K562 (cell line): ENCODE data around the gene LRRC38. TPM values are rescaled to one million over a fixed set of nuclear protein-coding genes. Genes with fewer than 3 reads are reported as not detected.

Experiments used
- BRF1 ChIP-seq: IDR thresholded peaks from 3 replicates; pipeline ENCODE4 v1.6.1; 2011; ENCODE audit warnings: borderline replicate concordance, mild to moderate bottlenecking; ENCODE audit not compliant: insufficient read length; ENCODE audit errors: extremely low read depth
- MAFG ChIP-seq: fragments of 450-650 bp; conservative IDR thresholded peaks from 2 replicates; pipeline ENCODE4 v1.6.1; 2016; ENCODE audit warnings: missing genetic modification characterization, missing compliant biosample characterization
- ZNF175 ChIP-seq: fragments of 200-800 bp; sonication (Bioruptor generic); IDR thresholded peaks from 2 replicates; pipeline ENCODE4 v1.6.1; 2016; ENCODE audit warnings: low read depth, mild to moderate bottlenecking, missing genetic modification characterization, missing compliant biosample characterization
- ZSCAN32 ChIP-seq: fragments of 450-650 bp; formaldehyde crosslinking; IDR thresholded peaks from 2 replicates; pipeline ENCODE4 v1.4.0; 2020; ENCODE audit warnings: mild to moderate bottlenecking, moderate library complexity
- polyA plus RNA-seq, 8 experiments: library from polyadenylated mRNA; depleted of rRNA in 4 of 8; stranded (reverse) in 5 of 8; unstranded in 3 of 8; fragments of >200 nt; fragmentation: Nextera tagmentation in 2 of 8; fragmentation: Illumina TruSeq in 1 of 8; extraction: Ambion mirVana in 2 of 8; extraction: Trizol in 1 of 8; gene quantifications; 2 replicates each; pipeline versions ENCODE4 v1.2.1 to v1.2.3, GENCODE V29; 2011 to 2014; ENCODE audit warnings: inconsistent platforms in 1 of 8, missing spikeins in 1 of 8
- total RNA-seq, 7 experiments: library from RNA; depleted of rRNA in 6 of 7; stranded (reverse); fragments of >200 nt in 6 of 7; fragmentation: Illumina TruSeq in 2 of 7; extraction: Trizol in 2 of 7; gene quantifications; 2 replicates each; pipeline versions ENCODE4 v1.2.1 to v1.2.3, GENCODE V29; 2011 to 2021; ENCODE audit warnings: low replicate concordance in 1 of 7
- TF ChIP-seq, protein P1 (sequence below), 2 experiments: fragments of 450-650 bp in 1 of 2; sonication (generic) in 1 of 2; formaldehyde crosslinking; conservative IDR thresholded peaks; 2 replicates each; pipeline versions ENCODE4 v1.4.0 to v1.8.1; 2020 to 2022; ENCODE audit warnings: mild to moderate bottlenecking in 1 of 2, missing genetic modification reagents in 1 of 2
- TF ChIP-seq, protein P2 (sequence below): fragments of 250-450 bp; sonication (Bioruptor Pico); IDR thresholded peaks from 2 replicates; pipeline ENCODE4 v1.8.0; 2022; ENCODE audit warnings: inconsistent platforms
- TF ChIP-seq, protein P3 (sequence below): sonication (generic); formaldehyde crosslinking; IDR thresholded peaks from 2 replicates; pipeline ENCODE4 v1.8.0; 2023; ENCODE audit warnings: mild to moderate bottlenecking, missing genetic modification reagents

Gene LRRC38
- total and polyA plus RNA-seq, 9 of the 15 experiments (the other 6 are each of a cell fraction or from before 2014, with no cell fraction given), result not detected

DNA sequence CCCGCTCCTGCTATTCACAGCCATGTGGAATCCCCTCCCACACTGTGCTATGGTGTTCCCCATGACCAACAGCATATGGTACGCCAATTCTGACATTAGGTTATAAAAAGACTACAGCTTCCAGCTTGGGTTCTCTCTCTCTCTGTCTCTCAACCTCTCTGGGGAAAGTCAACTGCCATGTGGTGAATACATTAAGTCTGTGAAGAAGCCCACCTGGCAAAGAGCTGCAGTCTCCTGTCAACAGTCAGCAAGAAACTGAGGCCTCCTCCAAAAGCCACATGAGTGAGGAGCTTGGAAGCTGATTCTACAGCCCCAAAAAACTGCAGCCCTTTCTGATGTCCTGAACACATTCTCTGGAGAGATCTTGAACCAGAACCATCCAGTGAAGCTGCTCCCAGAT is 25.0 kb upstream of the LRRC38 start (continued):
- TF ChIP-seq, protein P1, sequence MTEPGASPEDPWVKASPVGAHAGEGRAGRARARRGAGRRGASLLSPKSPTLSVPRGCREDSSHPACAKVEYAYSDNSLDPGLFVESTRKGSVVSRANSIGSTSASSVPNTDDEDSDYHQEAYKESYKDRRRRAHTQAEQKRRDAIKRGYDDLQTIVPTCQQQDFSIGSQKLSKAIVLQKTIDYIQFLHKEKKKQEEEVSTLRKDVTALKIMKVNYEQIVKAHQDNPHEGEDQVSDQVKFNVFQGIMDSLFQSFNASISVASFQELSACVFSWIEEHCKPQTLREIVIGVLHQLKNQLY (CRISPR knock-in tag; conservative IDR thresholded peaks at IDR 0.05), result no peak
- TF ChIP-seq, protein P2, sequence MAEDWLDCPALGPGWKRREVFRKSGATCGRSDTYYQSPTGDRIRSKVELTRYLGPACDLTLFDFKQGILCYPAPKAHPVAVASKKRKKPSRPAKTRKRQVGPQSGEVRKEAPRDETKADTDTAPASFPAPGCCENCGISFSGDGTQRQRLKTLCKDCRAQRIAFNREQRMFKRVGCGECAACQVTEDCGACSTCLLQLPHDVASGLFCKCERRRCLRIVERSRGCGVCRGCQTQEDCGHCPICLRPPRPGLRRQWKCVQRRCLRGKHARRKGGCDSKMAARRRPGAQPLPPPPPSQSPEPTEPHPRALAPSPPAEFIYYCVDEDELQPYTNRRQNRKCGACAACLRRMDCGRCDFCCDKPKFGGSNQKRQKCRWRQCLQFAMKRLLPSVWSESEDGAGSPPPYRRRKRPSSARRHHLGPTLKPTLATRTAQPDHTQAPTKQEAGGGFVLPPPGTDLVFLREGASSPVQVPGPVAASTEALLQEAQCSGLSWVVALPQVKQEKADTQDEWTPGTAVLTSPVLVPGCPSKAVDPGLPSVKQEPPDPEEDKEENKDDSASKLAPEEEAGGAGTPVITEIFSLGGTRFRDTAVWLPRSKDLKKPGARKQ, result no peak
- TF ChIP-seq BRF1 (no peak), MAFG (tag) (no peak), ZNF175 (CRISPR knock-in tag) (no peak), ZSCAN32 (no peak)
- TF ChIP-seq, protein P3, sequence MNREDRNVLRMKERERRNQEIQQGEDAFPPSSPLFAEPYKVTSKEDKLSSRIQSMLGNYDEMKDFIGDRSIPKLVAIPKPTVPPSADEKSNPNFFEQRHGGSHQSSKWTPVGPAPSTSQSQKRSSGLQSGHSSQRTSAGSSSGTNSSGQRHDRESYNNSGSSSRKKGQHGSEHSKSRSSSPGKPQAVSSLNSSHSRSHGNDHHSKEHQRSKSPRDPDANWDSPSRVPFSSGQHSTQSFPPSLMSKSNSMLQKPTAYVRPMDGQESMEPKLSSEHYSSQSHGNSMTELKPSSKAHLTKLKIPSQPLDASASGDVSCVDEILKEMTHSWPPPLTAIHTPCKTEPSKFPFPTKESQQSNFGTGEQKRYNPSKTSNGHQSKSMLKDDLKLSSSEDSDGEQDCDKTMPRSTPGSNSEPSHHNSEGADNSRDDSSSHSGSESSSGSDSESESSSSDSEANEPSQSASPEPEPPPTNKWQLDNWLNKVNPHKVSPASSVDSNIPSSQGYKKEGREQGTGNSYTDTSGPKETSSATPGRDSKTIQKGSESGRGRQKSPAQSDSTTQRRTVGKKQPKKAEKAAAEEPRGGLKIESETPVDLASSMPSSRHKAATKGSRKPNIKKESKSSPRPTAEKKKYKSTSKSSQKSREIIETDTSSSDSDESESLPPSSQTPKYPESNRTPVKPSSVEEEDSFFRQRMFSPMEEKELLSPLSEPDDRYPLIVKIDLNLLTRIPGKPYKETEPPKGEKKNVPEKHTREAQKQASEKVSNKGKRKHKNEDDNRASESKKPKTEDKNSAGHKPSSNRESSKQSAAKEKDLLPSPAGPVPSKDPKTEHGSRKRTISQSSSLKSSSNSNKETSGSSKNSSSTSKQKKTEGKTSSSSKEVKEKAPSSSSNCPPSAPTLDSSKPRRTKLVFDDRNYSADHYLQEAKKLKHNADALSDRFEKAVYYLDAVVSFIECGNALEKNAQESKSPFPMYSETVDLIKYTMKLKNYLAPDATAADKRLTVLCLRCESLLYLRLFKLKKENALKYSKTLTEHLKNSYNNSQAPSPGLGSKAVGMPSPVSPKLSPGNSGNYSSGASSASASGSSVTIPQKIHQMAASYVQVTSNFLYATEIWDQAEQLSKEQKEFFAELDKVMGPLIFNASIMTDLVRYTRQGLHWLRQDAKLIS (CRISPR knock-in tag), result no peak
